Stimulated activated naive CD8-positive, alpha-beta T cell treated with anti-CD3 and anti-CD28 coated beads, Interleukin-15, amount 100 ng/mL, for 72 hours (primary cell): Measurements from ENCODE around the gene PXYLP1.

ENCODE experiments used
- ATAC-seq: fragments of 150-1000 bp; cut with Tn5 transposase; 2 replicates; pipeline ENCODE4 v1.10.0; 2021; ENCODE audit warnings: mild to moderate bottlenecking, moderate library complexity
- DNase-seq, 2 donors: peaks; one replicate each; pipeline ENCODE4 v3.0.0; 2021 to 2022
- H3K27ac Mint-ChIP-seq, 2 donors: one replicate each; pipeline ENCODE4 v1.8.0; 2022; ENCODE audit warnings: mild to moderate bottlenecking in 2 of 2, mixed read lengths in 2 of 2, moderate library complexity in 2 of 2
- H3K27me3 Mint-ChIP-seq: one replicate; pipeline ENCODE4 v1.8.0; 2022; ENCODE audit warnings: mixed read lengths
- H3K4me1 Mint-ChIP-seq: one replicate; pipeline ENCODE4 v1.8.0; 2022; ENCODE audit warnings: mild to moderate bottlenecking, mixed read lengths
- H3K4me3 Mint-ChIP-seq, 2 donors: one replicate each; pipeline ENCODE4 v1.8.0; 2022; ENCODE audit warnings: mild to moderate bottlenecking in 2 of 2, mixed read lengths in 2 of 2, moderate library complexity in 1 of 2
- H3K9me3 Mint-ChIP-seq, 2 donors: one replicate each; pipeline ENCODE4 v1.8.0; 2022; ENCODE audit warnings: mixed read lengths in 2 of 2

PXYLP1 gene

DNA sequence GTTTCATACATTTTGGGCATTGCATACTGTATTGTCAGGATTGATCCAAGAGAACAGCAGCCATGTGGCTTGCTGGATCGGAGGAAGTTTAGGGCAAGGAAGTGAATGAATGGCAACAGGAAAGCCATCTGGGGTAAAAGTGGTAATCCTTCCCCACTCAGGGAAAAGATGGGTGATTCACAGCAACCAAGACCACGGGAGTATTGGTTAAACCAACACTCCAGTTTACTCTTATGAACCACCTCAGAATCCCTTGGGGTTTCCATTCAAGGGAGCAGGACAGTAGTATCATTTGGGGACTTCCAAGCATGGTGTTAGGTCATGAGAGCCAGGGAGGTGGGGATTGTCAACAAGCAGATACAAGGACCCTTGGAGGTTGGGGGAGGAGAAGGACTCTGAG is 111.5 kb downstream of the PXYLP1 start:
- DNase-seq: no peak
- H3K4me1 Mint-ChIP-seq: no peaks in the 10 kb centered on the region
- no peaks in the 10 kb centered on the region for H3K27me3 Mint-ChIP-seq
- ATAC-seq: no peak
- H3K9me3 Mint-ChIP-seq: peaks cover 0 to 7% of the 10 kb centered on the region in 2 donors
- H3K27ac Mint-ChIP-seq: no peak overlapping the region
- no peak overlapping the region for H3K4me3 Mint-ChIP-seq

DNA sequence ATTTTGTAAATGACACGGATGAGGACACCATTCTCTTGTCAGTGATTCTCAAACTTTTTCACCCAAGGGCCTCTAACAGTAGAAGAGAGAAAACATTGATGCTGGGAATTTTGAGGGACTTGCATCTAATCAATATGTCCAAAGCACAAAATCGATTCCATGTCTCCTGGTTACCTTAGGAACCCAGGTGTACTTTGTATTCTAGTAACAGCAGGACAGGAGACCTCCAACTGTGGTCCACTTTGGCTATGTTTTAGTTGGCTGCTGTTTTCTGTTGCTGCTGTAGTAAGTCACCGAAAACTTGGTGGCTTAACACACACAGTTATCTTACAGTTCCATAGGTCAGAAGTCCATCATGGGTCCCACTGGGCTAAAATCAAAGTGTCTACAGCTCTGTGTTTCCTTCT is 112.2 kb downstream of the PXYLP1 start:
- no peak for DNase-seq
- Mint-ChIP-seq H3K4me1 (no peaks in the 10 kb centered on the region), H3K27ac (no peak overlapping the region), H3K4me3 (no peak overlapping the region), H3K9me3 (peaks cover 0 to 7% of the 10 kb centered on the region in 2 donors), H3K27me3 (no peaks in the 10 kb centered on the region)
- no peak for ATAC-seq
